GM10266 (cell line): ENCODE data around the gene OSBPL5.

Experiments used
- DNase-seq: peaks from one replicate; pipeline ENCODE4 v3.0.0; 2012; ENCODE audit errors: extremely low spot score
- TF ChIP-seq, protein P1 (sequence below): IDR thresholded peaks from 2 replicates; pipeline ENCODE4 v1.5.1; 2012; ENCODE audit warnings: mild to moderate bottlenecking, low read depth; ENCODE audit not compliant: control insufficient read depth, insufficient read depth; ENCODE audit errors: missing control alignments

OSBPL5 gene

DNA sequence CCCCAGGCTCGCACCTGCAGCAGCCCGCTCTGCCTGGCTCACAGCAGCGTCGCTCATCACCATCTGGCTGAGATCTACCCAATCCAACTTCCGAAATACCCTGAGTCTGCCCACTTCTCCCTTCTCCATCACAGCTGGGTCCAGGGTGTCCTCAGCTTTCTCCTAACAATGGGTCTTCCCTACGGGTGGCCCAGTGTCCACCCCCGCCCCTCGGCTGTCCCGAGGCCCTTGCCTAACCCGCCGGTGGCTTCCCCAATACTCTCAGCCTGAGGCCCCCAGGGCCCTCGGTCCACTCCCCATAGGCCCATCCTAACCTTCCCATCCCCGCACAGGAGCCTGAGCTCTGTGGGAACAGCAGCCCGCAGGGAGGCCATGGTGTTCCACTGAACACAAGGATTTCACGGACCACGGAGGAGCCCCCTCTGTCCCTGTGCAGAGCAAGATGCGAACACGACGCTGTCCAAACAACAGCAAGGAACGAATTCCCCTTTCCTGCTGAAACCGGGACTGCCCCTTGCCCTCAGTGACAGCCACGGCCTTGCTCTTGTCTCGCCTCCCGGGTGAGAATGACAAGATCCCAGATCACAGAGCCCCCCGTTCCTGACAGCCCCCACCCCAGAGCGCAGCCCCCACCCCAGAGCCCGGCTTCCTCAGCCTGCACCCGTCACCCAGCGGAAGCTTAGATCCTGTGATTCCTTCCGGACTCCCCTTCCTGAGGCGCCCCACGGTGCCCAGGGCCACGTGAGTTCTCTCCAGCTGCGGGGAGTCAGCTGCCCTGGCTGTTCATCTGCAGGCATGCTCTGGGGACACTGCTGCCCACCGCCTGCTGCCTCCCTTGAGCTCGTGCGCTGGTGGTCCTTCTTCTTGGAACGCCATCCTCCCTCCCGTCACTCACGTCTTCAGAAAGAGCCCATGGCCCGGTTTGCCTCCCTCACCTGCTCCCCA lies 59.0 kb downstream of the OSBPL5 start:
- TF ChIP-seq, protein P1, sequence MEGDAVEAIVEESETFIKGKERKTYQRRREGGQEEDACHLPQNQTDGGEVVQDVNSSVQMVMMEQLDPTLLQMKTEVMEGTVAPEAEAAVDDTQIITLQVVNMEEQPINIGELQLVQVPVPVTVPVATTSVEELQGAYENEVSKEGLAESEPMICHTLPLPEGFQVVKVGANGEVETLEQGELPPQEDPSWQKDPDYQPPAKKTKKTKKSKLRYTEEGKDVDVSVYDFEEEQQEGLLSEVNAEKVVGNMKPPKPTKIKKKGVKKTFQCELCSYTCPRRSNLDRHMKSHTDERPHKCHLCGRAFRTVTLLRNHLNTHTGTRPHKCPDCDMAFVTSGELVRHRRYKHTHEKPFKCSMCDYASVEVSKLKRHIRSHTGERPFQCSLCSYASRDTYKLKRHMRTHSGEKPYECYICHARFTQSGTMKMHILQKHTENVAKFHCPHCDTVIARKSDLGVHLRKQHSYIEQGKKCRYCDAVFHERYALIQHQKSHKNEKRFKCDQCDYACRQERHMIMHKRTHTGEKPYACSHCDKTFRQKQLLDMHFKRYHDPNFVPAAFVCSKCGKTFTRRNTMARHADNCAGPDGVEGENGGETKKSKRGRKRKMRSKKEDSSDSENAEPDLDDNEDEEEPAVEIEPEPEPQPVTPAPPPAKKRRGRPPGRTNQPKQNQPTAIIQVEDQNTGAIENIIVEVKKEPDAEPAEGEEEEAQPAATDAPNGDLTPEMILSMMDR, result no peak
- DNase-seq, result no peak

DNA sequence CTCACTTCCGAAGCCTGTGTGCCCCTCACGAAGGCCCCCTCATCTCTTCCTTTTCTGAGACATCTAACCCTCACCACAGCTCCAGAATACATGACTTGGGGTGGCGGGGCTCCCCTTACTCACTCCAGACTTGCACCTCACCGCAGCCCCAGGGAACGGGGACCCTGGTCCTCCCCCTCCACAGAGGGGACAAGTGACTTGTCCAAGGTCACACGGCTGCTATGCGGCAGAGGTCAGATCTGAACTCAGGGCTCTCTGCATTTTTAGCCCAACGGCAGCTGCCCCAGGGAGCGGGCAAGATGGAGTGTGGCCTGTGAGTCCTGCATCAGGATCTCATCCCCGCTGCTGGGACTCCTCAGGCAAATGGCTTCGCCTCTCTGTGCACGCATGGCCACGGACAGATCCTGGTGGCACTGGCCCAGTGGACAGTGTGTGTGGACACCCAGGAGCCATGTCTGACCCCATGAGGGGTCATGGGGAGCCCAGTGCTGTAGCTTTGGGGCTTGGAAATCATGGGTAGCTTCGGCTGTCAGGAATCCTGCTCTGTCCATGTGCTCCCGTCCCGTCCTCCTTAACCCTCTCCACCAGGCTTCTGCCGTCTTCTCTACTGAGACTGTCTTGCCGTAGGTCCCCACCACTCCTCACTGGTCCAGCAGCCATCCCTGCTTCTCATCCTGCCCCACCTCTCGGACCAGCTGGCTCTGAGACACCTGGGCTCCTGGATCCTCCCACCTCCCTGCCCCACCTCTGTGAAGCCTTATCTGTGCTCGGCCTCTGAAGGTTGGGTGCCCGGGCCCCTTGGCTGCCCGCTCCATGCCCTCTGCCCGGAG lies 59.9 kb downstream of the OSBPL5 start:
- TF ChIP-seq, protein P1, result no peak
- no peak for DNase-seq

DNA sequence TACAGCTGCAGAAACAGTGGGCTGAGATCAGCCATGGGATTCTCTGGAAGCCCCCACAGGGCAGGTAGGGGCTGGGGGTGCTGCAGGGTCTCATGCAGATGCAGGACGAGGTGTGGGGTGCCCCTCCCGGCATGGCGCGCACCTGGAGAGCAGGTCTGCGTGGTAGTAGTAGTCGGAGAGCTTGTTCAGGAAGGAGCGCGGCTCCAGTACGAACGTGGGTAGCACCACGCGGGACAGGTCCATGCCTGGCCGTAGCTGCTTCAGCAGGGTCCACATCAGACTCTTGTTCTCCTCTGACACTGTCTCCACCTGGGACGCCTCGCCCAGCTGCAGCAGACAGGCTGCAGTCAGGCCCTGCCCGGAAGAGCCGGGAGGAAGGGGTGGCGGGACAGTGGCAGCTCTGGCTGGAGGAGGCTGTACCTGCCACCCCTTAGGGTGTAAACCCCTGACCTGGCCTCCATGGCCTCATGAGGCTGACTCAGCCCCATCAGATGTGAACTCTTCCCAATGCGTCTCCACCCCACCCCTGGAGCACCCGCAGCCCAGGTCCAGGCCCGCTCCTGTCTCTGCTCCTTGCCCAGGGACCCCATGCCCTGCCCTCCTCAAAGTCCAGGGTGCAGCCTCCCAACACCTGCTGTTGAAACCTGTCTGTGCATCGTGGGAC lies 60.9 kb downstream of the OSBPL5 start:
- no peak for DNase-seq
- TF ChIP-seq, protein P1, result no peak

DNA sequence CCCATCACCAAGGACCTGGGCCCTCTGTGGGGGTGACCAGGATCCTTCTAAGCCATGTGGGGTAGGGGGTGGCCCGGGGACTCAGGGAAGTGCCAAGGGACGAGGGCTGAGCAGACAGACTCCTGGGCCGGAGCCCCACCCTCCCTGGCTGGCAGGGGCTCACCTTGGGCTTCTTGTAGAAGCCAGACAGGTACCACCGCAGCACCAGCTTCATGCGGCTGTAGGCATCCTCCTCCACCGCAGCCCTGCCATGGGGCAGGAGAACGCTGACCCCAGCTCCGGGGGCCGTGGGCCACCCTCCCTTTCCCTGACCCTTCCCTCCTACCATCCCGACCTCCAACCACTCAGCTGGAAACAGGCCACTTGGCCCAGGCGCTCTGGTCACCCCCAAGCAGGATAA lies 62.0 kb downstream of the OSBPL5 start:
- DNase-seq, result no peak
- TF ChIP-seq, protein P1, result no peak

DNA sequence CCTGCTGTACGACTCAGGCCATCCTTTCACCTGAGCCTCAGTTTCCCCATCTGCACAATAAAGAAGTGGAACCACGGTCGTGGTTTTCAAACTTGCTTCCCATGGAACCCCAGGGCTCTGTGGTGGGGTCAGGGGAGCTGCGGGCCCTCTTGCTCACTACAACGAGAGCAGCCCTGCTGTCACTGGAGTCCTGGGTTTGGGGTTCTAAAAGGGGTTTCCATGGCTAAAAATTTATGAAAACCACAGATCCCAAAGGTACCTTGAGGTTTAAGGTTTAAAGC lies 62.5 kb downstream of the OSBPL5 start:
- no peak for DNase-seq
- TF ChIP-seq, protein P1, result no peak

DNA sequence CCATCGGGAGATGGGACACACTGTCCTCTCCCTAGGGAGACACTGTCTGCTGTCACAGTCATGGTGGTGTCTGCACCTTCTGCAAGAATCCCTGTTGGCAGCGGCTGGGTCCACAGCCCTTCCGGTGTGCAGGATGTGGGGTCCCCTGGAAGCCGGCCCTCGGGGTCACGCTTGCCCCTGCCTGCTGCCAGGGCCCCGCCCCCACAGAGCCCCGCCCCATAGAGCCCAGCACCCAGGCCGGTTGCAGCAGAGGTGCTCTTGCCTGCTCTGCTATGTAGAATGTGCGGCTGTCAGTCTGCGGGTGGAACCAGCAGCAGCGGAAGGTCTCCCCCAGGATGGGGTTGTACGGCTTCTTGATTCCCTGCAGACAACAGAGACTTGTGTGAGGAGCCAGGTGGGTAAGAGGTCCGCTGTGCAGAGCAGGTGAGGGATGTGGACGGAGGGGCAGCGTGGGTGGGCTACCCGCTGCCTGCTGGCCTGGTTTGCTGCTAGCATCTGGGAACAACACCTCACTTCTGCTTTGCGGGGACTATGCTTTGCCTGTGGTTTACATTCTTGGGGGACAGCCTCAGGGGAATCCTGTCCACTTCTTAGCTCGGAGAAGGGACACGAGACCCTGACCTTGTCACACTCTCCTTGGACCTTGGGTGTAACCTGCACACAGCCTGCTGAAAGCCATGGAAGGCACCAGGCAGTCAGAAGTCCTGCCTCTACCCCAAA lies 63.0 kb downstream of the OSBPL5 start:
- DNase-seq, result no peak

More for the DNA sequence above, 63.0 kb downstream of the OSBPL5 start:
- TF ChIP-seq, protein P1, result no peak
